HG03439 (cell line): ENCODE results near the gene CSNK2B.

ENCODE experiments used
- ATAC-seq: cut with Tn5 transposase; IDR thresholded peaks from one replicate; pipeline ENCODE4 v1.9.1; 2021; ENCODE audit warnings: mild to moderate bottlenecking, moderate library complexity; ENCODE audit not compliant: unreplicated experiment

The CSNK2B gene

DNA sequence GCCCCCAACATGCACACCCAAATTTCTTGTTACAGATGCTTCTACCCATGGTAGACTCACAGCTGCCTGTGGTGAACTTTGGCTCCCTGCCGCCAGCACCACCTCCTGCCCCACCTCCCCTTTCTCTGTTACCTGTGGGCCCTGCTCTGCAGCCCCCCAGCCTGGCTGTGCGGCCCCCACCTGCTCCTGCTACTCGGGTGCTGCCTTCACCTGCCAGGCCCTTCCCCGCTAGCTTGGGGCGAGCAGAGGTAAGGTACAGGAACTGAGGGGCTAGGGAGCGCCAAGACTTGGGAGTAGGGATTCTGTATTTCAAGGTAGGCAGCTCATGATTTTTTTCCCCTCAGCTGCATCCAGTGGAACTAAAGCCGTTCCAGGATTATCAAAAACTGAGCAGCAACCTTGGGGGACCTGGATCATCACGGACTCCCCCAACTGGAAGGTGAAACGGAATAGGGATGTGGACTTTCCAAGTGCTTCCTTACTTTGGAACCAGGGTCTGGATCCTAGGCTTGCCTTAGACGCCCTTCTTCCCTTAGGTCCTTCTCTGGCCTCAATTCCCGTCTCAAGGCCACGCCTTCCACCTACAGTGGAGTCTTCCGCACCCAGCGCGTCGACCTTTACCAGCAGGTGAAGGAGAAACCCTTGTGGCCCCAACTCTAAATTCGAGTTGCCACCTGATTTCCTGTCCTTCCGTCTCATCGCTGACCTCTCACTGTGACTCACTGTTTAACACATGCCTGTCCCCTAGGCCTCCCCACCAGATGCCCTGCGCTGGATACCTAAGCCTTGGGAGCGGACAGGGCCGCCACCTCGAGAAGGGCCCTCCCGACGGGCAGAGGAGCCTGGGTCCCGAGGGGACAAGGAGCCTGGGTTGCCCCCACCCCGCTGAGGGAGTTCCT lies 28.9 kb upstream of the CSNK2B start:
- ATAC-seq = no peak

DNA sequence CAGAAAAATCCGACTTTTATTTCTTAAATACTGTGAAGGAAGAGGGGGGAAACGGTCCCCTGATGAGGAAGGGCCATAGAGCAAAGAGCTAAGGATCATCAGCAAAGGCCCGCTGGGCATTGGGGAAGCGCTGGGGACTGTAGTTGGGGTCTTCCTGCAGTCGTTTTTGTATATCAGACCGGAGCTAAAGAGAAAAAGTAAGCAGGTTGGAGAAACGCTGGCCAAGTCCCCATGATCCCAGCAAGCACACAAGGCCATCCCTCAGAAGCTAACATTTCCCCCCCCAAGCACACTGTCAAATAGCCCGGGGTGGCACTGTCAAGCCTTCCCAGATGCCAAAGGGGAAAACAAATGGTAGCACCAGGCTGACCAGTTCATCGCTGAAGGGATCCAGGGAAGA lies 26.8 kb upstream of the CSNK2B start:
- ATAC-seq = no peak

DNA sequence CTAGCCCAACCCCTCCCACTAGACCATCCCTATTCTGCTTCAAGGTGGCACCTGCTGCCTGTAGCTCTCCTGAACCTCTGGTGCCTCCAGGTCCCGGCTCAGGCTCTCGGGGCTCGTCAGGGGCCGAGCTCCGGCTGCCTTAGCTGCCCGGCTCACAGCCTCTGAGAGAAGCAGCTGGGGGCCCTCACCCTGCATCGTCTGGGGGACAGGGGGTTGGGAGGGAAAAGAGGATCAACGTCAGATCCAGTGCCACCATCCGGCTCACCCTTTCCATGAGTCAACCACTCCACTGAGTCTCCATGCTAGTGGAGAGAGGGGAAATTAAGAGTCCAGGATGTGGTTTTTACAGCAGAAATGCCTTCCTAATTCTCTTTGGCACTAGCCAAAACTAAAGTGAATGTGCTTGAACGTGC lies 26.4 kb upstream of the CSNK2B start:
- ATAC-seq = no peak

DNA sequence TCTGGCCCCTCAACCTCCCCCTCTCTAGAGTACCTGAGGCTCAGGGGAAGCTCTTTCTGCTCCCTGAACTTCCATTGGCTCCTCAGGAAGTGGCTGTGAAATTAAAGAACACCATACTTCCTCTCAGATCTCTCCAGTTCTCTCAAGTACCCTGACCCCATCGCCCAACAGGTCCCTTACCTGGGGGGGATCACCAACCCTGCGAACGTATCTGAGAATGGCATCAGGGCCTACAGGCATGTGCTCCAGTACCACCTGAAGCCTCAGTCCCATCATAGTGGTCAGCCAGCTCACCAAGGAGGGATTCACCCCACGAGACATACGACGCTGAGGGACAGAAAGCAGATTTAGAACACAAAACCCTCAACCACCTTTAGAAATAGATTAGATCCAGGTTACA lies 25.3 kb upstream of the CSNK2B start:
- ATAC-seq = no peak

GRCh38 chr6:31641370-31641769 lies 24.5 kb upstream of the CSNK2B start:
- ATAC-seq = no peak

DNA sequence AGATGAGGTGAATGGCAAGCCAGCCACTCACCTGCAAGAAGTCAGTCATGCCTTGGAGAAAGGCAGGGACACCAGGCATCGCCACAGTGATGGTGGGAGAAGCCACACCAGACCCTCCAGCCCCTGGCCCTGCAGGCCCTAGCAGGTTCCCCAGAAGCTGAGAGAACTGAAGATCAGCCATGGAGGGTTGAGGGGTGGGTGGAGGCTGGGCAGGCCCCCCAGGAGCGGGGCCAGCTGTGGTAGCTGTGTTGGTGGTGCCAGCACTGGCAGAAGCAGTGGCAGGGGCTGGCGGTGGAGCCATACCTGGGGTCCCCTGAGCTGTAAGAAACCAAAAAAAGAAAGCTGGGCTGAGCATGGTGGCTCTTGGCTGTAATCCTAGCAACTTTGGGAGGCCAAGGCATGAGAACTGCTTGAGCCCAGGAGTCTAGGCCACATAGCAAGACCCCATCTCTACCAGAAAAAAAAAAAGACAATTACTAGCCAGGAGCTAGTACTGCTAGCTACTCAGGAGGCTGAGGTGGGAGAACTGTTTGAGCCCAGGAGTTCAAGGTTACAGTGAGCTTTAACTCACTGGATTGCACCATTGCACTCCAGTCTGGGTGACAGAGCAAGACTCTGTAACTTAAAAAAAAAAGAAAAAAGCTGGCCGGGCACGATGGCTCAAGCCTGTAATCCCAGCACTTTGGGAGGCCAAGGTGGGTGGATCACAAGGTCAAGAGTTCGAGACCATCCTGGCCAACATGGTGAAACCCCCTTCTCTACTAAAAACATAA lies 22.9 kb upstream of the CSNK2B start:
- no peak for ATAC-seq

GRCh38 chr6:31643818-31644454 lies 21.9 kb upstream of the CSNK2B start:
- no peak for ATAC-seq

- ATAC-seq = no peak
Observed at GRCh38 chr6:31645325-31645724, 20.6 kb upstream of the CSNK2B start.

GRCh38 chr6:31651602-31652191 lies 14.2 kb upstream of the CSNK2B start:
- peak; percentile 27 for ATAC-seq

GRCh38 chr6:31652925-31653724 lies 12.8 kb upstream of the CSNK2B start:
- peak; percentile 60 for ATAC-seq

- ATAC-seq = no peak
Observed at GRCh38 chr6:31654574-31655348, 11.1 kb upstream of the CSNK2B start.

GRCh38 chr6:31655349-31656237 lies 10.3 kb upstream of the CSNK2B start, which contains the start of gene APOM:
Gene APOM, plus strand, starts transcription at chr6:31655894. Its CDS starts 73 bp downstream, at chr6:31655967.
- no peak for ATAC-seq

- no peak for ATAC-seq
Observed at GRCh38 chr6:31657406-31658157, 8.3 kb upstream of the CSNK2B start.

DNA sequence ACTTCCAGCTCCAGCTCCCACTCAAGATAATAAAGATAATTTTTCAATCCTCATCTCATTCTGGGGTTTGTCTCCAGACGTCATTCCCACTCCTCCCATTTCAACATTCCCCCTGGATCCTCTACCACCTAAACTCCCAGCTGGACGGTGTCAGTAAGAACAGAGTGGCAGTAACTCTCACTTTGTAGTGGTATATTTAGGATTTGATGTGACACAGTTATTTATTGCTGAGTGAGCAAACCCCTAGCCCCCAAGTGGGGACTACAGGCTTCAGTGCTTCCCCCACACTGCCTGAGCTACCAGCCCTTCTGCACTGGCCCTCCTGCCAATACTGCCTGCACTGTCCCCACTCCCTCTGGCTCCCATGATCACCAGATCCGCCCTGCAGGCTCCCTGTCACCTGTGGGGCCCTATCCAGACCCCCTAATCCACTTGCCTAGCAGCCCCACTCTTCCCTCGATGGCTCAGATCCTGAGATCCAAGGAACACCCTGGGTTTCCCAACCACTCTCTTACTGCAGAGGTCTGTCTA lies 7.7 kb upstream of the CSNK2B start:
- ATAC-seq = no peak

DNA sequence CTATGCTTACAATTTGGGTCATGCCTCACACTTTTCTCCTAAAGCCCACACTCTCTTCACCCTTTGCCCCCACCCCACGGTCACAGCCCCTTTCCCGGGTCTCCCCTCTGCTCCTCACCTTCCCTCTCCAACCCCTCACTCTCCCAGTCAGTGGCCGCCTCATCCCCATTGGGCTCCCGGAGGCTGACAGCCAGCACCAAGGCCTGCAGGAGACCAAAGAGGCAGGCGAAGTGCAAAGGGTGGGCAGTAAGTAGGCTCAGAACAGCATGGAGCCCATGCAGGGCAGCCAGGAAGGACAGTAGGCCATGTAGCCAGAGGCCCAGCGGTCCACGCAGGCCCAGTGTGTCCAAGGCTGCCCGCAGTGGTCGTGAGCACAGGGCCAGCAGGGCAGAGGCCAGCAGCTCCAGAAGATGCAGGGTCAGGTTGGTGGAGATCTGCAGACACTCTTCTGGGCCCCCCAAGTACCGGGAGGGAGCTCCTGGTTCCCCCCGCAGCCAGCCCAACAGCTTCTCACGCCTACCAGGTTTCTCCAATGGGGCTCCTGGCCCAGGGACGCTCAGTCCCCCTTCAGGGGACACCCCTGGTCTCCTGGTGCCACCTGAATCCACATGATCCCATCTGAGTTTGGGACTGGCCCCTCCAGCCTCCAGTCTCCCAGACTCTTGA lies 6.8 kb upstream of the CSNK2B start:
- ATAC-seq = no peak

- ATAC-seq = peak; percentile 14
Observed at GRCh38 chr6:31659649-31660380, 6.1 kb upstream of the CSNK2B start.
